Amygdala (tissue), 56 donors: Measurements from ENCODE around the gene OR1S1.
"Not testable (repeated sequence)": the region's sequence is repeated elsewhere in the genome, so short reads cannot be mapped to it uniquely, and the experiment has no call there.

ENCODE experiments used
- DNase-seq, 56 donors: peaks; one replicate each; lab custom pipeline; 2025; lab: John Stamatoyannopoulos, UW

The OR1S1 gene

DNA sequence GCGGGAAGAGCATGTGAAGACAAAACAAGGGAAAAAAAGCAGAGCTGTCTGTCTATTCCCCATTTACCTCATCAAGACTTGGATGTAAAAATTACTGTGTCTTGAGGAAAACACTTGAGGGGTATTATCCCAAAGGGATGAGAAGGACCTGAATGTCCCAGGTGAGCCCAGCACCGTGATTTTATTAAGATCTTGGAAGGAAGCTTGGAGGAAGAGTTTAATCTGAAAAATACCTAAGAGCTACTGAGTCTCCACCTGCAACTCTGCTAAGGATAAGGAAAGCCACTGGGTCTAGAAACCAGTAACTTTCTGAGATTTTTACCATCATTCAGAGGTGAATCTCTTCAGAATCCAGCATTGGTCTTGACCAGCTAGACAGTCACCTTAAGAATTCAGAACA lies at the start of gene OR1S1:
OR1S1 (plus strand) TSS at position 301 of the 400 bp plus-strand sequence.
- not testable (repeated sequence) for DNase-seq

DNA sequence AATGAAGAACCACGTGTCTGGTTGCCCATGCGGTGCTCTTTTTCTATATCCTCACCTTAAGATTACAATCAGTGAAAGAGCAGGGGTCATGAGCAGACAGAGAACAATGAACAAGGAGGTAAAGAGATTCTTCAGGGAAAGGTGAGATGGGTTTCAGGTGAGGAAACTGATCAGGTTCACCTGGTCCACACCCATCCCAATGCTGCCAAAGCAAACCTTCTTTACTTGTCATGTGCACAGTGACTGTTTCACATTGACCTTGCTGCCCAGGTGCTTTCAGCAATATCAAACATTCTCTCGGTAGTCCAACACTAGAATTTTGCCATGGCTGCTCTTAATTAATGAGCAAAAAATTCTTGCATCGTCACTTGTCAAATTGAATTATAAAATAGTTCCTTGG lies 48.1 kb upstream of the OR1S1 start:
- no peak for DNase-seq

- DNase-seq: no peak
These were observed 47.5 kb upstream of the OR1S1 start for GRCh38 chr11:58164990-58165389.

- no peak for DNase-seq
These were observed 46.9 kb upstream of the OR1S1 start for GRCh38 chr11:58165504-58166106.

GRCh38 chr11:58177409-58178054 lies 35.0 kb upstream of the OR1S1 start:
- DNase-seq: no peak

- DNase-seq: no peak
These were observed 34.1 kb upstream of the OR1S1 start for GRCh38 chr11:58178444-58178843.

DNA sequence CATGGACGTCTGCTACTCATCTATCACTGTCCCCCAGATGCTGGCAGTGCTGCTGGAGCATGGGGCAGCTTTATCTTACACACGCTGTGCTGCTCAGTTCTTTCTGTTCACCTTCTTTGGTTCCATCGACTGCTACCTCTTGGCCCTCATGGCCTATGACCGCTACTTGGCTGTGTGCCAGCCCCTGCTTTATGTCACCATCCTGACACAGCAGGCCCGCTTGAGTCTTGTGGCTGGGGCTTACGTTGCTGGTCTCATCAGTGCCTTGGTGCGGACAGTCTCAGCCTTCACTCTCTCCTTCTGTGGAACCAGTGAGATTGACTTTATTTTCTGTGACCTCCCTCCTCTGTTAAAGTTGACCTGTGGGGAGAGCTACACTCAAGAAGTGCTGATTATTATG lies 32.9 kb upstream of the OR1S1 start:
- DNase-seq: no peak

DNA sequence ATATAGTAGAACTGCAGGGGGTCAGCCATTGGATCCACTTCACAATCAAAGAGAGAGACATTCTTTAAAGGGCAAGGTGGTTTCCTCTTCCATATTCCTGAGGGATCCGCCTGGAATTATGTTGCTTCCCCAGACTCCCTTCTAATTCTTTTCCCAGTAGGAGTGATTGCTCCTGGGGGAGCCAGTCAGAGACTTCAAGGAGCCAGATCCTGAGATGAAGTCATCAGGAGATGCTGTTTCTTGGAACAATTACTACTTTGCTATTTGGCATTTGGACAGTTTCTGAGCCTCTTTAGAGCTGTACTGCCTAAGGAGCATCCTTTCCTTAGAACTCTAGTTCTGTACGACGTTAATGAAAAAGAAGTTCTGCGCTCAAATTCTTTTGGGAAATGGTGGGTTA lies 25.6 kb upstream of the OR1S1 start:
- DNase-seq: no peak

GRCh38 chr11:58188770-58189169 lies 23.8 kb upstream of the OR1S1 start, which contains the start of gene OR9Q2:
TSS of gene OR9Q2 (plus strand) at chr11:58189070. CDS start at chr11:58190491, 1,421 bp downstream.
- DNase-seq: no peak

DNA sequence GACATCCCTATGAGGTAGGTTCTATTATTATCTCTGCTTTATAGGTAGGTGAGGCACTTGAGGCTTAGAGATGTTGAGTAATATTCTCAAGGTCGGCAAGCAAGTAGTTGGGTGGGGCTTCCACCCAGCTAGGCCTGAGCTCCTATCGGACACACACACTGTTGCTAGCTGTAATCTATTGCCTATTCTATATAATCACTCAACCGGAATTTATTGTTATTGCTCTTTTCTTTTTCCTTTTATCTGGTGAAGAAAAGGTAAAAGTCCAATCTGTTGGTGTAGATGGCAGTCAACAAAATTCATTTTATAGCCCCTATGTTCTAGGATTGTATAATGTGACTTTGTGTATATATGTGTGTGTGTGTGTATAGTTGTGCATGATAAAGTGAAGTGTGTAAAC lies 20.3 kb upstream of the OR1S1 start:
- DNase-seq: no peak

- no peak for DNase-seq
These were observed 19.1 kb upstream of the OR1S1 start for GRCh38 chr11:58193391-58193790.

DNA sequence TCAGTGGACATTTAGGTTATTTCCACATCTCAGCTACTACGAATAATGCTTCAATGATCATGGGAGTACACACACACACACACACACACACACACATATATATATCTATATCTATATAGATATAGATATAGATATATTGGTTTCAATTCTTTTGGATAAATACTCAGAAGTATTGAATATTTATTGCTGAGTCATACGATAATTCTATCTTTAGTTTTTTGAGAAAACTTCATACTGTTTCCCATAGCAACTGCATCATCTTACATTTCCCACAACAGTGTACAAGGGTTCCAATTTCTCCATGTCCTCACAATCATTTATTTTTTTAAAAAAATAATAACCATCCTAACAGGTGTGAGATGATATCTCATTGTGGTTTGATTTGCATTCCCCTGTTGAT lies 16.6 kb upstream of the OR1S1 start:
- no peak for DNase-seq

GRCh38 chr11:58199271-58199670 lies 13.2 kb upstream of the OR1S1 start:
- DNase-seq: no peak

DNA sequence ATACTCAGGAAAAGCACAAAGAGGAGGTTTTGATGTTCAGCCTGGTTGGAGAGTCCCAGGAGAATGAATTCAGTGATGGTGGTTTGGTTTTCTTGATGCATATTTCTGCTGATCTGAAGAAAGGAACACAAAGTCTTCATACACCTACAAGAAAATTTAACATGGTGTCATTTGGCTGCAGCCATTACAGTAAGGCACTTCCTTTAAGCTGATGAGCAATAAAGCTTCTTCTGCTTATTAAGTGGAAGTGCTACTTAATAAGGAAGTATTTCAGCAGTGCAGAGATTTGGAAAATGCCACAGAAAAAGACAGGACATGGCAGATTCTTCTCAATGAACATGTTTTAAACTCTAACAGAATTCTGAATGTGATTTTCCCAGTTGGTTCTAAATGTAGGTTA lies 8.5 kb upstream of the OR1S1 start, which contains the start of gene OR1S2:
OR1S2 (minus strand) TSS at position 101 of the 400 bp plus-strand sequence; CDS start at position 101, 0 bp downstream.
- DNase-seq: no peak

DNA sequence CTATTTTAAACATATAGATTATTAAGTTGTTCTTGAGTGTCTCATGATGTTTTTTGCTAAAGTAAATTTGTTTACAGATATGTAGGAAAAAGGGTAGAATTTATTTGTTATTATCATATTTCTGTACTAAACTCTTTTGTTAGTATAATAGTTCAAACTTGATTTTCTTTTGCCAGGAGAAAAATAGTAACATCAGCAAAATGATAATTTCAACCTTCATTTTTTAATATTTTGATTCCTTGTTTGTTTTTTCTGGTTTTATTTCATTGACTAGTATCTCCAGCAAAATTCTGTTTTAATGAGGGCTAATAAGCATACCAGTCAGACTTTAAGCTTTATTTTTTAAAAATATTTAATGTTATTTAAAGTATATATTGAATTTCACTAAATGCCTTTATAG lies 4.0 kb downstream of the OR1S1 start:
- DNase-seq: no peak

DNA sequence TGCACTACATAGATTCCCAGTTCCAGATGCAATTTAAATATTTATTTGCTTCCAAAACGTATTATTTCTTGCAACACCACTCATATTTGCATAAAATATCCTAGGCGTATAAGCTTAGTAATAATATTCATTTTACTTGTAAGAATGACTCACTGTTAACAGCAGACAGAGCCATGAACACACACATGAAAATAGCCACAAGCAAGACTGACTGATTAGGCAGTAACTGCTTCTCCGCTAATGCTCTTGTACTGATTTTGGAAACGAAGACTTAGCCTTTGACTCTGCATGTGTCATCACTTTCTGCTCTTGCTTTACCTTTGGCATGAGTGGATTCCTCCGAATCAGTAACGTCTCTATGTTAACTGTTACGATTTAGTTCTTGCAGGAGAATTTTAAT lies 10.2 kb downstream of the OR1S1 start:
- no peak for DNase-seq

DNA sequence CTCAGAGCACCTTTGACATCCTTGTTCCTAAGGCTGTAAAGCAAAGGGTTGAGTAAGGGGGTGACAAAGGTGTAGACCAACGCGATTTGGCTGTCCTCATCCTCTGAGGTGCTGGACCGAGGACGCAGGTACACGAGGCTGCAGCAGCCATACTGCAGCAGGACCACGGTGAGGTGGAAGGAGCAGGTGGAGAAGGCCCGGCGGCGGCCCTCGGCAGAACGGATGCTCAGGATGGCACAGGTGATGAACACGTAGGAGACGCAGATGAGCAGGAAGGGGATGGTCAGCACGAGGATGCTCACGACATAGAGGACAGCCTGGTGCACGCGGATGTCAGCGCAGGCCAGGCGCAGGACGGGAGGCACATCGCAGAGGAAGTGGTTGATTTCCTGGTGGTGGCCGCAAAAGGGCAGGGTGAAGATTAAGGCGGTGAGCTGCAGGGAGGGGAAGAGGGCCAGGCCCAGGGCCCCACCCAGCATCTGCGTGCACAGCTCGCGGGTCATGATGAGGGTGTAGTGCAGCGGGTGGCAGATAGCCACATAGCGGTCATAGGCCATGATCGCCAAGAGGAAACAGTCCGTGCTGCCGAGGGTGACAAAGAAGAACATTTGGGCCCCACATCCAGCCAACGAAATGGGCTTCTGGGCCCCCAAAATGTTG lies 15.6 kb downstream of the OR1S1 start:
- DNase-seq: no peak

- DNase-seq: no peak
These were observed 31.4 kb downstream of the OR1S1 start for GRCh38 chr11:58243954-58244353.

DNA sequence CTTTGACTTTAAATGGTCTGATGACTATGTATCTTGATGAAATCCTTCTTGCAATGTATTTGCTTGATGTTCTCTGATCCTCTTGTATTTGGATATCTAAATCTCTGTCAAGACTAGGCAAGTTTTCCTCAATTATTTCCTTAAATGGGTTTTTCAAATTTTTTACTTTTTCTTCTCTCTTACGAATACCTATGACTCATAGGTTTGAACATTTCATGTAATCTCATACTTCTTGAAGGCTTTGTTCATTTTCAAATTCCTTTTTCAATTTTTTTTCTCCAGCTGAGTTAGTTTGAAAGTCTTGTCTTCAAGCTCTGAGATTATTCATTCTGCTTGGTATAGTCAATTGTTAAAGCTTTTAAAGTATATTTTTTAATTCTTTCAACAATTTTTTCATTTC lies 42.4 kb downstream of the OR1S1 start:
- no peak for DNase-seq

DNA sequence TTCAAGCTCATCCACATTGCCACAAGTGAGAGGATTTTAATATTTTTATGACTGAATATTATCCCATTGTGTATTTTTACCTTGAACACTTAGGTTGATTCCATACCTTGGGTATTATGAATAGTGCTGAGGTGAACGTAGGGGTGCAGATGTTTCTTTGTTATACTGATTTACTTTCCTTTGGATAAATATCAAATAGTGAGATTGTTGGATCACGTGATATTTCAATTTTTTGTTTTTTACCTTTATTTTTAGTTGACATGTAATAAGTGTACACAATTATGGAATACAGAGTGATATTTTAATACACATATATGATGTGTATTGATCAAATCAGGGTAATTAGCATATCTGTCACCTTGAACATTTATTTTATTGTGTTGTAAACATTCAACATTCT lies 47.5 kb downstream of the OR1S1 start:
- DNase-seq: no peak
